NCI-H69 (cell line): ENCODE data around the gene IGF2.

Experiments
- DNase-seq: peaks from one replicate; lab custom pipeline; 2025; lab: John Stamatoyannopoulos, UW

Gene IGF2

DNA sequence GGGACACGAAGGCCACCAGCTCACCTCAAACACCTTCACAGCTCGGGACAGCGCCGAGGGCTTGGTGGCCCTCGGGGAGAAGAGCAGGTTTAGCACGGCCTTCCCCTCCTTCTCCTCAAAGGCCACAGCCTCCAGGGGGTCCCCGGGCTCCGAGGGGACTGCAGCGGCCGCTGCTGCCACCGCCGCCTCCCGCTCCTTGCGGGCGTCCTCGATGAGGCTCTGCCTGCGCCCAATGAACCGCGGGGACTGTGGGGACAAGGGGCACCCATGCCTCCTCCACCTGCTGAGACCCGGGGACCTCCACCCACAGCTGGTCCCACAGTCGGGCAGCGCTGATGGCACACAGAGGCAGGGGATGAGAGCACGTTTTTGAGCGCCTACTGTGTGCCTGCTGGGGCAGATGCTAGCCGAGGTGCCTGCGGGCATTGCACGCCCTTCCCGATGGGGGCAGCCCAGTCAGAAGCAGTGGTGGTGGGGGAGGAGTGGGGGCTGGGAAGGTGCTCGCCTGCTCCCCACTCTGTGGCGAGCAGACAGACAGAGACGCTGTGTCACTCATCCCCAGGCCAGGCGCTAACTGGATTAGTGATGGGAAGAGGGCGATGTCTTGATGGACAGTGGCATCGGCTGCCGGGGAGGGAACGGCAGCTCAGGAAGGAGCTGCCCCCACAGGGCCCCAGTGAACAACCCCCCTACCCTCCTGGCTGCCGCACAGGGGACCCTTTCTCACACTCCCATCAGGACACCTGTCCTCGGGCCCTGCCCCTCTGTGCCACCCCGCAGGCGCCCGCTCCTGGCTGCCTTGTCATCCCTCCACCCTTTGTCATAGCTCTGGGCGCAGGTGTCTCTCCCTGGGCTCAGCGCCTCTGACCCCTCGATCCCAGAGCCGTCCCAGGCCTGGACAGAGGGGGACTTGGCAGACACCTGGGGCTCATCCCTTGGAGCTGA, 30.7 kb upstream of the IGF2 start:
- DNase-seq = no peak

- DNase-seq = no peak
Measured at GRCh38 chr11:2169005-2169378, 29.8 kb upstream of the IGF2 start.

DNA sequence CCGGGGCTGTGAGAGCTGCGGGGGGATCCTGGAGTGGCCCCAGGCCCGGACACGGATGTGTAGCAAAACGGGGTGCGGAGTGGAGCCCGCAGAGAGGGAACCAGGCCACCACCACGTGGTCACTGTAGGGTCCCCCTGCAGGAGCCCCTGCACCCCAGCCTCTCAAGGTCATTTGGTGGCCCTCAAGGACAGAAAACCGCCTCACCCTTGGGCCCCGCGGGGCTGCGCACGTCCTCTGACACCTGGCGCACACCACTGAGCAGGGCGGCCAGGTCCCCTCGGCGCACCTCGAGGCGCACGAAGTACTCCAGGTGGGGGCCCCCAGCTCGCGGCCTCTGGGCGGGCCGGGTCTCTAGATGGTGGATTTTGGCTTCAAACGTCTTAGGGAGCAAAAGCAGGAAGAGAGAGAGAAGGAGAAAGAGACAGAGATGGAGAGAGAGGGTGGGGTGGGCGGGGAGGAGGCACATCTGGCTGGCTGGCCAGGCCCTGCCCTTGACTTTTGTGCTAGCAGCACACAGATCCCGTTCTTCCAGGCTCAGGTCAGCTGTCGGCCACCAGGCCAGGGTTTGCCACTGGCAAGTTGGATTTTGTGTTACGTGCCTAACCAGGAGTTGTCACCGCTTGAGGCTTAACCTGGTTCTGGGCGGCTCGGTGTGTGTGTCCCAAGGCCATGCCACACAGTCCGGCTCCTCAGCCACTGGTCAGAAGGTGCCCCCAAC, 29.3 kb upstream of the IGF2 start:
- no peak for DNase-seq

DNA sequence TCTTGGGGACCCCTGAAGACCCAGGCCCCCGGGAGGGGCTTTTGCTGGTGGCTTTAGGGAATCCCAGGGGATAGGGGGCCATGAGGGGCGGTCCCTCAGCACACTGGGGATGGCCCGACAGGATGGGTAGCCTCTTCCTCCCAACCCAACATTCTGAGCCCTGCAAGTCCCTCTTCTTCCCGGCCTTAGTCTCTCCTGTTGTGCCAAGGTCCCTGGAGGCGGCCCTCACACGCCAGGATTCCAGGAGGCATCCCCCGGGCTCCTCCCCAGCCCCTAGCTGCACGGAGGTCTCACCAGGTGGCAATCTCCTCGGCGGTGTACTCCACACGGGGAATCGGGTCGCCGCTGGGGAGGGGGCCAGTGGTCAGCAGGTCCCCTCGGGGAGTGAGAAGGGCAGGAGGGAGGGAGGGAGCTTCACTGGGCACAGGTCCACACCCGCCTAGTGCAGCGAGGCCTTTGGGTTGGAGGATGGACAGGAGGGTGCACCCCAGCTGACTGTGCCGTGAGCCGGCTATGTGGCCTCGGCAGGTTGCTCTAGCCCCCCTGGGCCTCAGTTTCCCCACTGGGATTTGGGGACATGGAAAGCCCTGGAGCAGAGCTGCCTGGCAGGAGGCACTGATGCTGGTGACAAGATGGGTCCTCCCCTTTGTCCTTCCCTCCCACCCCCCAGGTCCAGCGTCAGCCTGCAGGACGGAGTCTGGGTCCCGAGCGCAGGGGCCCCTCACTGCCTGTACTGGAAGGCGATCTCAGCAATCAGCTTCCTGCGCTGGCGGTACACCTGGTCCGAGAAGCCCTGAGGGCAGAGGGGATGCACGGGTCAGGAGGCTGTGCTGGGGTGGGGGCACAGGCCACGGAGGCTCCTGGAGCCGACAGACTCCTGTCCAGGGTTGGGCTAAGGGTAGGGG, 28.2 kb upstream of the IGF2 start:
- no peak for DNase-seq

- DNase-seq = peak; percentile 72
Measured at GRCh38 chr11:2166091-2166851, 27.1 kb upstream of the IGF2 start.

- DNase-seq = no peak
Measured at GRCh38 chr11:2165571-2165970, 26.4 kb upstream of the IGF2 start.

- no peak for DNase-seq
Measured at GRCh38 chr11:2164861-2165555, 25.8 kb upstream of the IGF2 start.

DNA sequence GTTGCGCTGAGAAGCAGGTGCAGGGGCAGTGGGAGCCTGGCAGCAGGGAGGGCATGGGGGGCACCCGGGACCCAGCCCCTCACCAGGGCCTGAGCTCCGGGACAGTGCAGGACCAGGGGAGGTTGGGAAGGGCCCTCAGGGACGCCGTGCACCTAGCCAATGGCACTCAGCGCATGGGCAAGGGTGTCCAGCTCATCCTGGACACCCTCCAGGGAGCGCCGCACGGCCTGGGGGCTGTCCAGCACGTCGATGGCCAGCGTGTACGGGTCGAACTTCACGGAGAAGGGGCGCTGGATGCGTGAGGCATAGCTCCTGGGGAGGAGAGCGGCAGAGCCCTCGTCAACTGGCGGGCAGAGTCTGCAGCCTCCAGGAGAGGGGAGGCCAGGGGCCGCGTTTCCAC, 24.9 kb upstream of the IGF2 start:
- DNase-seq = no peak

DNA sequence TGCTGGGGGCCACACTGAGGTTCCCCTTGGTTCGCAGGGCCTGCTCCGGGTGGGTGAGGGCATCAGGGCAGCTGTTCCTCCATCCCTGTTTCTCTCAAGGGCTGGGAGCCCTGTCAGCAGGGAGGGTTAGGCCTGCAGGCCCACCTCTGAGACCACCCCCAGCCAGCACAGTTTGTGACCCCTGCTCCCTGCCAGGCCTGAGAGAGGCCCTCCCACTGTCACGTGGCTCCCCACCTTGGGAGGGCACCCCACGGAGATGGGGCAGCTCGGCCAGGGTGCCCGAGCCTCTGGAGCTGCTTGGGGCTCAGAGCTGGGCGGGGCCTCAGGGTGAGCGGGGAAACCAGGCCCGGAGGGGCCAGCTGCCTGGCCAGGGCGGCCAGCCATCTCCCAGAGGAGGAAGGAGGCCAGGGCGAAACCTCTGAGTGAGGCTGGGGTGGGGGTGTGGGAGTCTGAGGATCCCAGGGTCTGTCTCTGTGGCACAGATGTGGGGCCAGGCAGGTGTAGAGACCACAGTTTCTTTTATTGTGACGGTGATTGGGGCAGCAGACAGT, 24.3 kb upstream of the IGF2 start:
- no peak for DNase-seq

- DNase-seq = peak; percentile 45
Measured at GRCh38 chr11:2160736-2161259, 21.6 kb upstream of the IGF2 start, which contains the start of gene INS. Gene INS, minus strand, starts transcription at chr11:2161209. Its CDS starts 238 bp downstream, at chr11:2160971.

DNA sequence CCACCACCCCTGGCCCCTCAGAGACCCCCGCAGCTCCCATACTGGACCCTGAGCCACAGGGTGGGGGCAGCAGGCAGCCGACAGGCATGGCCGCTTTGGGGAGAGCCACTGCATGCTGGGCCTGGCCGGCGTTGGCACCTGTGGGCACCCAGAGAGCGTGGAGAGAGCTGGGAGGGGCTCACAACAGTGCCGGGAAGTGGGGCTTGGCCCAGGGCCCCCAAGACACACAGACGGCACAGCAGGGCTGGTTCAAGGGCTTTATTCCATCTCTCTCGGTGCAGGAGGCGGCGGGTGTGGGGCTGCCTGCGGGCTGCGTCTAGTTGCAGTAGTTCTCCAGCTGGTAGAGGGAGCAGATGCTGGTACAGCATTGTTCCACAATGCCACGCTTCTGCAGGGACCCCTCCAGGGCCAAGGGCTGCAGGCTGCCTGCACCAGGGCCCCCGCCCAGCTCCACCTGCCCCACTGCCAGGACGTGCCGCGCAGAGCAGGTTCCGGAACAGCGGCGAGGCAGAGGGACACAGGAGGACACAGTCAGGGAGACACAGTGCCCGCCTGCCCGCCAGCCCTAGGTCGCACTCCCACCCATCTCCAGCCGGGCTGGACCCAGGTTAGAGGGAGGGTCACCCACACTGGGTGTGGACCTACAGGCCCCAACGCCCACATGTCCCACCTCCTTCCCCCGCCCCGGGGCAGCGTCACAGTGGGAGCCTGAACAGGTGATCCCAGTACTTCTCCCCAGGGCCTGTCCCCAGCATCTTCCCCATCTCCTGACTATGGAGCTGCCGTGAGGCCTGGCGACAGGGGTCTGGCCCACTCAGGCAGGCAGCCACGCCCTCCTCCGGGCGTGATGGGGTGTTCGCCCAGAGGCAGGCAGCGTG, 20.6 kb upstream of the IGF2 start:
- DNase-seq = peak; percentile 15

DNA sequence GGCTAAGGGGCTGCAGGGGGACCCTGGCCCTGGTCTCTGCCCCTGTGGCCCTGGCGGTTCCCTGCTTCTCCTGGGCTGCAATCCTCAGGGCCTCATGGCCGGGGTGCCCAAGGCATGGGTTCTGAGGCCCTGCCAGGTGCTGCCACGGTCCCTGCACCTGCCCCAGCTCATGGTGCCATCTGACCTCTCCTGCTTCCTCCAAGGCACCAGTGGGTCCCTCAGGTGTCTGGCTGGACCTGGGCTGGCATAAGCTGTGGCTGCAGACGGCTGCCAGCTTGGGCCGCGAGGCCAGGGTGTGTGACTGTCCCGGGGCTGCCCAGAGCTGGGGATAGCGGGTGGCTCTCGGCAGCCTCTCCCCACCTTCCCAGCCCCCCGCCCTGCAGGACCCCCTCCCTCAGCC, 19.8 kb upstream of the IGF2 start:
- DNase-seq = no peak

- no peak for DNase-seq
Measured at GRCh38 chr11:2158296-2158737, 19.1 kb upstream of the IGF2 start.

- no peak for DNase-seq
Measured at GRCh38 chr11:2157294-2158040, 18.3 kb upstream of the IGF2 start.

DNA sequence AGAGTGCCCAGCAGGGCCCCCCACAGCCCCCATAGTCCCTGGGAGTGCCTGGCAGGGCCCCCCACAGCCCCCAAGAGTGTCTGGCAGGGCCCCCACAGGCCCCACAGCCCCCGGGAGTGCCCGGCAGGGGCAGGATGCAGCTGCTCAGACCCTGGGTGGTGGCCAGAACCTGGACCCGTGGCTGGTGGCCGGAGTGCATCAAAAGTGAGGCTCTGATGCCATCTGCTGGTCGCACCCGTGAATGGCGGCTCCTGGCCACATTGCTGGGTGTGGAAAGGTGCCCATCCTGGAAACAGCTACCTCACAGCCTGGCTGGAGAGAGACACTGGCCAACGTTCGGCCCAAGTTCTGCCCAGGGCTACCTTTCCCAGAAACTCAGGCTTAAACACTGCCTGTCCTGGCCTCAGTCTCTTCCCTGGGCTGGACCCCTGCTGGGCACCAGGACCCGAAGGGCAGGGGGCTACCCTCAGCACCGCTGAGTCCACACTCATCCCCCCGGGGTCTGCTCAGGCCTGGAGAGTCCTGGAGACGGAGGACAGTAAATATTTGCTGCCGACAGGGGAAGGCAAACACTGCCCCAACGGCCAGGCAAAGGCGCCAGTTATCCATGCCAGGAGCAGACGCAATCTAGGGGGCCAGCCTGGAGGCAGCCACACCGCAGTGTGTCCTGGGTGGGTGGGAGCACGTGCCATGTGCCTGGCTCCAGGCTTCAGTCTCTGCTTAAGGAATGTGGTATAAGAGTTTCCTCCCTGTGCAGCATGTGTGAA, 17.4 kb upstream of the IGF2 start:
- DNase-seq = peak; percentile 74

DNA sequence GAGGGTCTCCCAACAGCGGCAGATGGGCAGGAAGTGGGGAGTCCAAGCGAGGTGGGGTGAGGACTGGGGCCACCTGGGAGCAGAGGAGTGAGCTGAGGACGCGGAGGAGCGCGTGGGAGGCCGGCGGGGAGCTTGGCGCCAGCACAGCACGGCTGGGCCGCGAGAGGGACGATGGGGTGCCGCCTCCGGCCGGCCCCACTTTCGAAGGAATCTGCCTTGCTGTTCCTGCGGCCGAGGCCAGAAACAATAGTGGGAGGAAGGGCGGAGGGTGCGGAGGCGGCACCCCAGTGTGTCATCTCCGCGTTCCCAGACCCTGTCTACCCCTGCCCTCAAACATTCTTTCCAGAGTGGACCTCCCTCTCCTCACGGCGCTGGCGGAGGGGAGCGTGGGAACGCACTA, 16.3 kb upstream of the IGF2 start:
- no peak for DNase-seq

GRCh38 chr11:2154889-2155288, 15.7 kb upstream of the IGF2 start:
- DNase-seq = no peak

- DNase-seq = no peak
Measured at GRCh38 chr11:2154195-2154585, 15.0 kb upstream of the IGF2 start.
